SU-DHL-6 (cell line): ENCODE measurements around the gene RNF141.

Experiments
- H2AFZ ChIP-seq: fragments of 200-600 bp; sonication (generic); 2 replicates; pipeline ENCODE4 v1.6.1; 2014; ENCODE audit warnings: low read depth, mild to moderate bottlenecking, moderate library complexity, mixed read lengths, antibody characterized with exemption, low read length; ENCODE audit not compliant: severe bottlenecking
- H3F3A ChIP-seq: fragments of 200-600 bp; shearing (Covaris generic); 2 replicates; pipeline ENCODE4 v1.6.0; 2016; ENCODE audit warnings: antibody characterized with exemption, mild to moderate bottlenecking; ENCODE audit not compliant: insufficient read depth
- H3K27ac ChIP-seq: fragments of 200-600 bp; sonication (generic); 2 replicates; pipeline ENCODE4 v1.5.1; 2016; ENCODE audit warnings: low read depth, mild to moderate bottlenecking, low read length, moderate library complexity, mixed read lengths
- H3K27me3 ChIP-seq: fragments of 200-600 bp; sonication (generic), shearing (Covaris generic); 2 replicates; pipeline ENCODE4 v1.6.0; 2014; ENCODE audit warnings: mild to moderate bottlenecking, low read length
- H3K36me3 ChIP-seq: fragments of 200-600 bp; sonication (generic); 2 replicates; pipeline ENCODE4 v1.6.1; 2014; ENCODE audit warnings: mild to moderate bottlenecking, low read length, mixed read lengths
- H3K4me2 ChIP-seq: fragments of 300-600, 200-600 bp; shearing (Covaris generic), sonication (generic); 2 replicates; pipeline ENCODE4 v1.6.0; 2014; ENCODE audit warnings: low read length, low read depth, mild to moderate bottlenecking; ENCODE audit not compliant: poor library complexity, severe bottlenecking
- H3K4me3 ChIP-seq: fragments of 200-600 bp; sonication (generic); 2 replicates; pipeline ENCODE4 v1.5.1; 2014; ENCODE audit warnings: antibody characterized with exemption, low read length, mild to moderate bottlenecking, mixed read lengths; ENCODE audit not compliant: insufficient read depth, poor library complexity, severe bottlenecking
- H3K79me2 ChIP-seq: fragments of 200-600 bp; sonication (generic); 2 replicates; pipeline ENCODE4 v1.6.1; 2014; ENCODE audit warnings: mild to moderate bottlenecking, low read length, moderate library complexity; ENCODE audit not compliant: insufficient read depth
- H3K9ac ChIP-seq: fragments of 200-600 bp; sonication (generic); 2 replicates; pipeline ENCODE4 v1.7.0; 2014; ENCODE audit warnings: mild to moderate bottlenecking, low read length
- H3K9me2 ChIP-seq: fragments of 200-600 bp; sonication (generic); replicated peaks from 2 replicates; pipeline ENCODE4 v1.6.1; 2014; ENCODE audit warnings: low read length; ENCODE audit not compliant: insufficient read depth
- H3K9me3 ChIP-seq: fragments of 200-600 bp; sonication (generic); 2 replicates; pipeline ENCODE4 v1.6.1; 2014; ENCODE audit warnings: low read length, mixed read lengths; ENCODE audit not compliant: insufficient read depth
- H4K20me1 ChIP-seq: fragments of 200-600 bp; sonication (generic); 2 replicates; pipeline ENCODE4 v1.6.1; 2014; ENCODE audit warnings: low read depth, mild to moderate bottlenecking, antibody characterized with exemption, low read length, moderate library complexity, mixed read lengths
- CTCF ChIP-seq: fragments of 200-600 bp; sonication (generic); IDR thresholded peaks from one replicate; pipeline ENCODE4 v1.5.1; 2017; ENCODE audit warnings: antibody characterized with exemption, mild to moderate bottlenecking, low read length, moderate library complexity; ENCODE audit not compliant: insufficient read depth, poor library complexity, severe bottlenecking
- EZH2phosphoT487 ChIP-seq: fragments of 200-600 bp; sonication (generic), shearing (Covaris generic); conservative IDR thresholded peaks from 2 replicates; pipeline ENCODE4 v1.6.1; 2018; ENCODE audit warnings: mild to moderate bottlenecking, antibody characterized with exemption, low read length, moderate library complexity, mixed read lengths

The RNF141 gene

GRCh38 chr11:10504490-10504889, 36.5 kb downstream of the RNF141 start:
- Histone ChIP-seq H3K27me3 (no peaks in the 10 kb centered on the region), H3K9me2 (no peaks in the 10 kb centered on the region), H3K36me3 (no peaks in the 10 kb centered on the region), H2AFZ (no peak overlapping the region), H3K4me2 (no peak overlapping the region), H3K9me3 (no peaks in the 10 kb centered on the region), H3K9ac (no peak overlapping the region), H3K27ac (no peak overlapping the region), H3F3A (no peaks in the 10 kb centered on the region), H3K4me3 (no peak overlapping the region), H3K79me2 (no peaks in the 10 kb centered on the region), H4K20me1 (no peaks in the 10 kb centered on the region)
- TF ChIP-seq EZH2phosphoT487 = no peak

- Histone ChIP-seq H3K79me2 (no peaks in the 10 kb centered on the region), H3K9me2 (no peaks in the 10 kb centered on the region), H3K4me2 (no peak overlapping the region), H3K4me3 (no peak overlapping the region), H3K36me3 (no peaks in the 10 kb centered on the region), H3F3A (no peaks in the 10 kb centered on the region), H3K27me3 (no peaks in the 10 kb centered on the region), H3K9me3 (no peaks in the 10 kb centered on the region), H3K9ac (no peak overlapping the region), H4K20me1 (no peaks in the 10 kb centered on the region), H2AFZ (no peak overlapping the region), H3K27ac (no peak overlapping the region)
- TF ChIP-seq EZH2phosphoT487 (no peak), CTCF (no peak)
Observed at GRCh38 chr11:10503777-10504480, 37.1 kb downstream of the RNF141 start.

- Histone ChIP-seq H3K79me2 (no peaks in the 10 kb centered on the region), H3K9ac (no peak overlapping the region), H3K27me3 (no peaks in the 10 kb centered on the region), H4K20me1 (no peaks in the 10 kb centered on the region), H3K36me3 (no peaks in the 10 kb centered on the region), H3K9me3 (no peaks in the 10 kb centered on the region), H2AFZ (no peak overlapping the region), H3K4me3 (no peak overlapping the region), H3K4me2 (no peak overlapping the region), H3F3A (no peaks in the 10 kb centered on the region), H3K9me2 (no peaks in the 10 kb centered on the region), H3K27ac (no peak overlapping the region)
- no peak for TF ChIP-seq CTCF
- TF ChIP-seq EZH2phosphoT487 = no peak
Observed at GRCh38 chr11:10503221-10503620, 37.8 kb downstream of the RNF141 start.

- H3K36me3 ChIP-seq = no peaks in the 10 kb centered on the region
- H3K9ac ChIP-seq = no peak overlapping the region
- no peaks in the 10 kb centered on the region for H3K9me3 ChIP-seq
Observed at GRCh38 chr11:10502770-10503169, 38.2 kb downstream of the RNF141 start.

More at GRCh38 chr11:10502770-10503169, 38.2 kb downstream of the RNF141 start:
- Histone ChIP-seq H3K9me2 (no peaks in the 10 kb centered on the region), H4K20me1 (no peaks in the 10 kb centered on the region), H3K27ac (no peak overlapping the region), H3K27me3 (no peaks in the 10 kb centered on the region), H3K79me2 (no peaks in the 10 kb centered on the region), H2AFZ (no peak overlapping the region), H3F3A (no peaks in the 10 kb centered on the region), H3K4me3 (no peak overlapping the region), H3K4me2 (no peak overlapping the region)
- no peak for TF ChIP-seq EZH2phosphoT487
- TF ChIP-seq CTCF = no peak
